NCI-H510A treated with DMSO at 0.1 percent for 48 hours (cell line): ENCODE measurements around the gene STK32B.
"Not testable (repeated sequence)": the region's sequence is repeated elsewhere in the genome, so short reads cannot be mapped to it uniquely, and the experiment has no call there.

Experiments
- DNase-seq: peaks from one replicate; lab custom pipeline; 2025; lab: John Stamatoyannopoulos, UW

STK32B gene

DNA sequence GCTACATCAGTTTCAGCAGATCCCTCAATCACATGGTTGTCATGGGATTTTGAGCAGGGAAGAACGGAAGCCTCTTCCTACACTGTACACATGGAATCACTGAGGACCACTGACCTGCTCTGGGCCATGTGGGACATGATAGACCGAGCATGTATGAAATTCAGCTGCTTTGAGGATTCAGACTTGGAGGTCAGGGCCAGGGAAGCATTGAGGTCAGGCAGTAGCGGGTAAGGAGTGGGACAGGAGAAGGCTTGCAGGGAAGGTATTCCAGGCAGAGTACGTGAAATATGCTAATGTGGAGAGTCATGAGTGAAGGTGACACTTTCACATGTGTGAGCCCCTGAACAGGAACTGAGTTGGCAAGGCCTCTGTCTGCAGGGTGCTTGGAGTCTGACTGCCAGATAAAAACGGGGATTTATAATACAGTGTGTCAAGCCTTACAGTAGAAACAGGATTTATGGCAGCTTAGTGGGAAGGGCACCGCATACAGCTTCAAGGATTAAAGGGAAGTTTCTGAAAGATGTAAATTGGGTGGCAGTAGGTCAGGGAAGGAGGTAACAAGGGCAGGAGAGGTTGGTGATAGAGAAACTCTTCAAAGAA is 111.7 kb downstream of the STK32B start:
- DNase-seq = no peak

DNA sequence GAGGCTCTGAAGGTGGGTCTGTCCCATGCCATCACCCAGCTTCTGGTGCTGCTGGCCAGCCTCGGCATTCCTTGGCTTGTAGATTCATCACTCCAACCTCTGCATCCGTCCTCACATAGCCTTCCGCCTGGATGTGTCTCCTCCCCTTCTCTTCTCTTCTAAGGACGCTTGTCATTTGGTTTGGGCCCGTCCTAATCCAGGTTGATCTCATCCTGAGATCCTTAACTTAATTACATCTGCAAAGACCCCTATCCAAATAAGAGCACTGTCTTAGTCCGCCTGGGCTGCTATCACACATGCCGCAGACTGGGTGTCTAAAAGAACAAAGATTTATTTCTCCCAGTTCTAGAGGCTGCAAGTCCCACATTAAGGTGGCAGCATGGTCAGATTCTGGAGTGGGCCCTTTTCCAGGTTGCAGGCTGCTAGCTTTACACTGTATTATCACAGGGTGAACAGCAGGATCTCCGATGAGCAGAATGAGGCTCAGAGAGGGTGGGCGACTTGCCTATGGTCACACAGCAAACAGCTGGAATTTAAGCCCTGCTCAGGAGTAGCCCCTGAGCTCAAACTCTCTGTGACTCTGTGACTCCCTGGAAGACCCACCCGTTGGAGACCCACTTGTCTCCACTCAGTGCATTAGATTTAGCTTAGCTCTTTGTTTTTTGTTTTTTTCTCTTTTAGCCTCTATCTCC is 113.1 kb downstream of the STK32B start:
- DNase-seq = no peak

- DNase-seq = no peak
Measured at GRCh38 chr4:5165420-5166369, 114.4 kb downstream of the STK32B start.

- DNase-seq = no peak
Measured at GRCh38 chr4:5166377-5166776, 115.1 kb downstream of the STK32B start.

- no peak for DNase-seq
Measured at GRCh38 chr4:5168891-5169290, 117.6 kb downstream of the STK32B start.

- not testable (repeated sequence) for DNase-seq
Measured at GRCh38 chr4:5175836-5176235, 124.6 kb downstream of the STK32B start.

DNA sequence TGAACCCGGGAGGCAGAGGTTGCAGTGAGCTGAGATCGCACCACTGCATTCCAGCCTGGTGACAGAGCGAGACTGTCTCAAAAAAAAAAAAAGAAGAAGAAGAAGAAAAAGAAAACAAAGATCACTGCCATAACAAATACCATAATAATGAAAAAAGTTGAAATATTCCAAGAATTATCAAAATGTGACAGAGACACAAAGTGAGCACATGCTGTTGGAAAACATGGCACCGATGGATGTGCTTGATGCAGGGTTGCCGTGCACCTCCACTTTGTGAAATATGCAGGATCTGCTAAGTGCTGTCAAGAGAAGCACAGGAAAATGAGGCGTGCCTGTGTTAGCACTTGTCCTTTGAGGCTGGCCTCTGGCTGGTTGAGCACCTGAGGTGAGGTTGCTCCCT is 133.3 kb downstream of the STK32B start:
- peak; percentile 23 for DNase-seq

DNA sequence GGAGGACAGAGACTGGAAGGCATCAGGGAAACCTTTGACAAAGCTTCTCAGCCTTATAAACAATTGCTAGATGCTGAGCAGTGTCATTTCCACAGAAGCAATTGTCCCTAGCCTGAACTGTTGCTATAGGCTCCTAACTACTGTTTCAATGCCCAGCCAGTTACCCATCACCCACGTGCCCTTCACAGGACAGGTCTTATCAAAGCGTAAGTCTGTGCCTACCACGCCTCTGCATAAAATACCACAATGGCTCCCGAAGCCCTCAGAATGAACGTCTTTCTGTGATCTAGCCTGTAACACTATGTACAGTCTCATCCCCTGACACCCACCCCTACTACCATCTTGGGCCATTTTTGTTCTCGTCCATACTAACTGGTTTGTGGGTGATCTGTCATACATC is 134.3 kb downstream of the STK32B start:
- DNase-seq = no peak

DNA sequence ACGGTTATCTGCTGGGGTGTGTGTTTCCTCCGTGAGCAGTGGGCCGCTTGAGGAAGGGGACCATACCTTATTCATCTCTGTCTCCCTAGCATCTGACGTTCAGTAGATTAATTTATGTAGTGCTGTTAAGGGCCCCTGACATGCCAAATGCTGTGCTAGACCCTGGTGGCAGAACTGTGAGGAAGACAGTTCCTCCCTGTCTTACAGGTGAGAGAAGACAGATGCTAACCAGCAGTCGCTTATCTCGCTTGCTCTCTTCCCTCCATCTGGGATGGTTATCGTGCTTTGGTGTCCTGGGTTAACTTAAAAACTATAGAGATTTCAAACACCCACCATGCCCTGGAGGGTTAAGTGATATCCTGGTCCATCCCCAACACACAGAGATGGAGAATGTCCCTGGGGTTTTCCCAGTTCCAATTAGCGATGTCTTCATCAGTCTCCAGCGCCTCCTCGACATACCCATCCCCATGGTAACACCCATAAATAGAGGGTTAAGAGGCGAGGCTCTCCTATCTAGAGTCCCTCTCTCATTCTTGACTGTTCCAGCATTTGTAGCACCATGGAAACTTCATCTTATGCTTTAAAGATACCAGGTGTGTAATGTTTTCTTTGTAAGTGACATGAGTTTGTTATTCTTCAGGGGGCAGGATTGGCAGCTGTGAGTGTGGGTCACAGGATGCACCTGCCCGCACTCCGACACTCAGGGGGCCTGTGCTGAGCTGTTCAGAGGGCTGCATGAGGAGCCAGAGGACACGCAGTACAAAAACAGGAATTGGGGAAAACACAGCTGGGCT is 135.2 kb downstream of the STK32B start:
- DNase-seq = peak; percentile 72

GRCh38 chr4:5188130-5188529 is 136.8 kb downstream of the STK32B start:
- peak; percentile 28 for DNase-seq

DNA sequence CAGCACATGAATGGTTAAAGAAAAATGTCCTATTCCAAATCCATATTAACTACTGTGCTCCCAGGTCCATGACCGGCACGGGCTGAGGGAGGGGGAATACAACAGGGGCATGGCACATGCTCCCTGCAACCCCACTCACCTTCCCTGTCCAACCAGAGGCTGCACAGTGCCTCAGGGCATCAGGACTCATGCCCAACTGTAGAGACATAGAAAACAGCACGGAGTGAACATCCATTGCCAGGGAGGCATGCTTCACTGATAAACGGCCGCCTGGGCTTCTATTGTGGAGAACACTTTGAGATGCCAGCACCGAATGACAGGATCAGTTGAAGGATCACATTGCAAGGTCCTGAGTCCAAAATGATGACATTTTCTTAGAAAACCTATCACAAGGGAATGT is 140.6 kb downstream of the STK32B start:
- DNase-seq = no peak

- DNase-seq = no peak
Measured at GRCh38 chr4:5192271-5192670, 141.0 kb downstream of the STK32B start.

DNA sequence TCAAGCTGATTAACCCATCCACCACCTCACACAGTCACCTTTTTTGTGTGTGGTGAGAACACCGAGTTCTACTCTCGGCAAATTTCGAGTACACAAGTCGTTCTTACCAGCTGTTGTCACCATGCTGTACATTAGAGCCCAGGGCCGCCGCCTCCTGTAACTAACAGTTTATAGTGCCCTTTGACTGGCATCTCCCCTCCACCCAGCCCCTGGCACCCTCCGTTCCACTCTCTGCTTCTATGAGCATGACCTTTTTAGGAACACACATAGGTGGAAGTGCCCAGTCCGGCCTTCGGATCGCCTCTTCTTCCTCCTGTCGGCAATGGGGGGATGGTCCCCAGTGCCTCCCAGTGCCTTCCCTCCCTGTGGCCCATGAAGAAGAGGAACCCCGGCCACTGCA is 141.4 kb downstream of the STK32B start:
- no peak for DNase-seq

DNA sequence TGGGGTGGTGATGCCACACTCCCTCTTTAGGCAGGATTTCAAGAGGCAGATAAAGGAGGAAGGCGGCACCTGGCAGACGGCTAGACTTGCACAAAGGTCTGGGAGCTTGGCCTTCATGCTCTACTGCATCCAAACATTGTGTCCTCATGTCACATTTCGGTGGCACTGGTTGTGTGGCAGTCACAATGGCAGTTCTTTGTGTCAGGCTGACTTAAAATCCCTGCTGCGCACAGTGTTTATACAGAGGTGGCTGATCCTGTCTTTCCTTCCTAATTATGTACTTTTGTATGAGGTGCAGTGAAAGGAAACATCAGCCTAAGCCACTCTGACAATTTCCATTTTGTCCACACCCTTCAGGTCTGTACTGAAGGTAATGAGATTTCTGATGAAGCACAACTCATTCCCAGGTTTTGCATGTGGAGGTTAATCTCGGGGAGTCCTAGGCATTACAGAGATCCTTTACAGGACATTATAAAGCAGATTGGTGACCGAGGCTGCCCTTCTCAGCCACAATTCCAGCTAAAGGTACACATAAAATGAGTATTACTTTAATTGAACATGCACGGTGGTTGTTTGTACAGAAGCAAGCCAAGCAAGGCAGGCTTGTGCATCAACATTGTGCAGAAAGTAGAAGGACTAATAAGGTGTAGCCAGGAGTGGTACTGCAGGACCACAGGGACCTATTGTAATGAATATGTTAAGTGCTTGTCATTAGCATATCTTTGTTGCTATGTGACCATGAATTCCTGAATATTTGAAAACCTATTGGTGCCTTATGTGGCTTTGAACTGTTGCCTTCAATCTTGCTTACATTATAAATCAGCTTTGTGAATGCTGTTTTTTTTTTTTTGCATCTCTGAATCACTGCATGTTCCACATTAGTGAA is 147.6 kb downstream of the STK32B start:
- DNase-seq = peak; percentile 57

GRCh38 chr4:5199912-5200311 is 148.6 kb downstream of the STK32B start:
- no peak for DNase-seq

DNA sequence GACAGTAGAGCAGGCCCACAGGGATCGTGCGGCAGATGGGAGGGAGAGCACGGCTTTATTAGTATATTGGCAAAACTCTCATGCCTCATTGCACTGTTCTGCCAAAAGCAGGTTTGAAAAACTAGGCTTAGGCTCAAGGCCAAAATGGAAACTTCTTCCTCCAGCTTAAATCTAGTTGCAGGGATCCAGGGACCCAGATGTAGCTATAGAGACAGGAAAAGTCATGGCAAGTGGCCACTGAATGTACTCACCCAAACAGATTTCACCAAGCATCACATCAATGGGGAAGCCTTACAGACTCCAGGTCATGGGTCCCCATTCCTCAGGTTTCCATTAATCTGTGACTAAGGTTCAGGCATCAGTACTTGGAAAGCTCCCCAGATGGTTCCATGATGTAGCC is 149.2 kb downstream of the STK32B start:
- DNase-seq = no peak

- no peak for DNase-seq
Measured at GRCh38 chr4:5203309-5203992, 152.2 kb downstream of the STK32B start.

DNA sequence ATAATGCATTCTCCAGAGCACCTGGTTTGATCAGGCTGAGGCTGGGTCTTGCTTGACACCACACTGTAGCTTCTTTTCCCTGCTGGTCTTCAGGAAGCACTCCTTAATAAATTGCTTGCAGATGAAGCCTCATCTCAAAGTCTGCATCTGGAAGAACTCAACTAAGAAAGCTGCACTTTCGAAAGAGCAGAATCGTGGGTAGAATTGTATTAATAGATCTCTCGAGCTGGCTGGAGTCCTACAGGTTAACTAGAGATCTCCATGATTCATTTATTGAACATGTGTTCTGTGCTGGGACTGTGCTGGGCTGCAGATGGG is 152.7 kb downstream of the STK32B start:
- DNase-seq = no peak

- no peak for DNase-seq
Measured at GRCh38 chr4:5204781-5205180, 153.5 kb downstream of the STK32B start.

DNA sequence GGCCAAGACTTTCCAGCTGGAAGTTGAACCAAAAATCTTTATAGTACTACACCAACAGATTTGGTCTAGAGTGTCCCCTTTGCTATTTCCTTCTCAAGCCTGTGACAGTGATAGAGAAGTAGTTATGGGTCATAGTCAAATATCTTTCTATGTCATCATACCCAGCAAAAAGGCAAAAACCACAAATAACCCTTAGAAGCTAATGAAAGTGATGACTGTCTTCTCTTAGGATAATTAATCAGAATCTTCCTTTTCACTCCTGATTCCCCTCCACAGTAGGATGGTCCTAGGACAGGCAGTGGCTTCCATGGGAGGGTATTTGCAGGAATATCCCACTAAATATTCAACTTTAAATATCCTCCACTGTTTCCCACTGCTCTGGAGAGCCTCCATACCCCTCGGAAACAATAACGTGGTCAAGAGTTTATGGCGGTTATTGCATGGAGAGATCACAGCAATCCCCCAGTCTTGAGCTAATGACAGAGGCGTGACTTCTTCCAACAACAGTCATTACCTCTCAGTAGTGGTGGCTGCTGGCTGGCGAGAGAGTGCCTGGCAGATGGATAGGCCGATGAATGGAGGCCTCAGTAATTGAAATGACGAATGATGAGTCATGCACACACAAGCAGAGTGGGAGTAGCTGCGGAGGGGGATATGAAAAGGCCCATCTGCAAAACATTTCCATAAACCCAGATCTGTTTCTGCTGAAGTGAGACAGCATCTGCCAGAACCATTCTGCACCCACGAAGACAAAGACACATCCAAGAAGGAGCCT is 154.9 kb downstream of the STK32B start:
- DNase-seq = no peak
